HG02970 (cell line): ENCODE measurements around the gene AGRN.
A peak's percentile ranks its signal among the peaks of the same experiment; 100 is the strongest.
"Not testable (repeated sequence)": the region's sequence is repeated elsewhere in the genome, so short reads cannot be mapped to it uniquely, and the experiment has no call there.

ENCODE experiments used
- ATAC-seq: cut with Tn5 transposase; IDR thresholded peaks from one replicate; pipeline ENCODE4 v1.9.1; 2021; ENCODE audit warnings: mild to moderate bottlenecking, moderate library complexity, moderate number of reproducible peaks; ENCODE audit not compliant: unreplicated experiment, low FRiP score

The AGRN gene

DNA sequence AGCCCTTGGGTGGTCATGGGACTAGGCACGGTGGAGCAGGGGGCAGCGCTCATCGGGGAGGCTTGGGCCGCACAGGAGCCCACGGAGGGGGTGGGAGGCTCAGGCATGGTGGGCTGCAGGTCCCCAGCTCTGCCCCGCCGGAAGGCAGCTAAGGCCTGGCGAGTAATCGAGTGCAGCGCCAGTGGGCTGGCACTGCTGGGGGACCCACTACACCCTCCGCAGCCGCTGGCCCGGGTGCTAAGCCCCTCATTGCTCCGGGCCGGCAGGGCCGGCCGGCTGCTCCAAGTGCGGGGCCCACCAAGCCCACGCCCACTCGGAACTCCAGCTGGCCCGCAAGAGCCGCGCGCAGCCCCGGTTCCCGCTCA is 1.6 kb upstream of the AGRN start:
- not testable (repeated sequence) for ATAC-seq

GRCh38 chr1:1019122-1019999 is 559 bp upstream of the AGRN start:
- ATAC-seq: peak; percentile 72

DNA sequence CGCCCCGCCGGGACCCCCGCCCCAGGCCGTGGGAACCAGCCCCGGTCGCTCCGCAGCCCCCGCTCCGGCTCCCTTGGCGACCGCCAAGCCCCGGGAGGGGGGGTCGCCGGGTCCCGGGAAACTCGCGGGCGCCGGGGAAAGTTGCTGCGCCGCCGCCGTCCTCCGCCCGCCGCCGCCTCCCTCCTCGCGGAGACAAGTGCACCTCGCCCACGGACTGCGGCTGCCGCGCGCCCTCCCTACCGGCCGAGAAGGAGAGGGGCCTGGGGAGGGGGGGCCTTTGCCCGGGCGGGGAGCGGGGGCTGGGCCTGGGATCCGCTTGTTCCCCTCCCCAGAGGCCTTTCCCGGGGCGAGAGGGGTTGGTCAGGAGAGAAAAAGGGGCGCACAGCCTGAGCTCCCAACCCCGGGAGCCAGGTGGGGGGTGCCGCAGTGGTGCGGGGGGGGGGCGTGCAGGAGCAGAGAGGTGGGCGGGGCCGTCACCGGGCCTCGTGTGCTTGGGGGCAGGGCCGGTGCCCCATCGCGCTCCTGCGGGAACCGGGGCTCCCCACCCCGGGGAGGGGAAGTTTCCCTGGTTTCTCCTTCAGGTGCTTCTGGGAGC is 592 bp downstream of the AGRN start:
- ATAC-seq: peak; percentile 1

GRCh38 chr1:1021010-1021919 is 1.3 kb downstream of the AGRN start:
- ATAC-seq: no peak

DNA sequence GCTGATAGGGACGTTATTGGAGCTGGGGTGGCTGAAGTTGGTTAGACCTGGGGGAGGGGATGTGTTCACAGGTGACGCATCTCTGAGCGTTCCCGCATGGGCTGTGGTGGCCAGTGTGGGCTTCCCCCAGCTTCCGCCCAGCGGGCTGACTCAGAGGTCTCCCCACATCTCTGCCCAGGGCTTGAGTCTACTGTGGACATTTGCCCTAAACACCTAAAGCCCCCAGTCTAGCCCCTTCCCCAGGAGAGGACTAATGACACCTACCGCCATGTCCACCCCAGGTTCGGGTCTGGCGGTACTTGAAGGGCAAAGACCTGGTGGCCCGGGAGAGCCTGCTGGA is 2.0 kb downstream of the AGRN start:
- no peak for ATAC-seq

- no peak for ATAC-seq
These were observed 2.5 kb downstream of the AGRN start for GRCh38 chr1:1022302-1023009.

DNA sequence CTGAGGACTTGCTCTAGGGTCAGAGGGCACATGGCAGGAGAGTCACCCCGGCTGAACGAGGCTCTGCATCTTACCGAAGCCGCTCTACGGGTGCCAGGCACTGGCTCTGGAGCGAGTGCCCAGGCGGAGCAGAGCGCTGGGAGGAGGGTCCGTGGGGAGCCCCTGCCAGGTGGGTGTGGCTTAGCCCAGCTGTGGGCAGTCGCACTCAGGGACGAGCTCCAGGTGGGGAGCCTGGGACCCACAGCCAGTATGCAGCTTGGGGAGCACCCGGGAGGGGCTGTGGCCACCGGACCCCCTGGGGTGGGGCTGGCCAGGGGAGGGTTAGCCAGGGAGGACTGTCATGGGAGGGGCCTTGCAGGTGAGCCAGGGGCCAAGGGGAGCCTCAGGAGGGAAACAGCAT is 3.8 kb downstream of the AGRN start:
- ATAC-seq: no peak

- no peak for ATAC-seq
These were observed 4.3 kb downstream of the AGRN start for GRCh38 chr1:1024149-1024770.

DNA sequence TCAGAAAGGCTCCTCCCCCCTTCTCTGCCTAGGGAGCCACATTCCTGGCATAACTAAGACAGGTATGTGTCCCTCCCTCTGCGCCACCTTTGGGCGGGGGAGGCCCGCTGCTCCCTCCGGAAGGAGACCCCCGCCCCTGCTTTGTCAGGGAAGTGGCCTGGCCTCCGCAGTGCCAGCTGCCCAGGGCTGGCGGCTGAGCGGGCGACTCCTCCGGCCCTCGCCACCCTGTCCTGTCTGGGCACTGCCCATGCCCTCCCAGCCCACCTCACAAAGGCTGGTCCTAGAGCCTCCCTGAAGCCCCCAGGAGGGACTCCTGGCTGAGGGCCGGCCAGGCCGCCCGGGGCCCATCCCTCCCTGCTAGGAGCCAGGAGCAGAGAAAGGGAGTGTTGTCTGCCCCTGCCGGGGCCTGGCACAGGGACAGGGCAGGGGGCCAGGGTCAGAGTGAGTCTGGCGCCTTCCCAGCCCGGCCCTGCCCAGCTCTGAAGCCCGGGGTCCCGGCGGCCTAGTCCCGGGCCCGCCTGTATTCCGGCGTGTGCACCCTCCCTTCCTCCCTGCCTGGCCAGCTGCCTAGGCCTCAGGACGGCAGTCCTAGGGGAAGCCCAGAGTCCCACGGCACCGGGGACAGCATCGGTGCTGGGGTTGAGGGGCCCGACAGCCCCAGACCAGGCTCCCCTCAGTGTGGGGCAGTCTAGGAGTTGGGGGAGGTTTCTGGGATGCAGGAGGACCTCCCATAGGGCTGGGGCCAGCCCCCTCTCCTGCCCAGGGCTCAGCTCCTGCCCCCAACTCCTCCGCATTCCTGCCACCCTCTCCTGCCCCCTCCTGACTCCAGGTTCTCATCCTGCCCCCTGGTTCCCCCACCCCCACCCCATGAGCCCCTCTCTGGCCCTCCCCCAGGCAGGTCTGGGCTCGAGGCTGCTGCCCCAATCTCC is 5.1 kb downstream of the AGRN start:
- no peak for ATAC-seq

- no peak for ATAC-seq
These were observed 5.8 kb downstream of the AGRN start for GRCh38 chr1:1025730-1026129.

DNA sequence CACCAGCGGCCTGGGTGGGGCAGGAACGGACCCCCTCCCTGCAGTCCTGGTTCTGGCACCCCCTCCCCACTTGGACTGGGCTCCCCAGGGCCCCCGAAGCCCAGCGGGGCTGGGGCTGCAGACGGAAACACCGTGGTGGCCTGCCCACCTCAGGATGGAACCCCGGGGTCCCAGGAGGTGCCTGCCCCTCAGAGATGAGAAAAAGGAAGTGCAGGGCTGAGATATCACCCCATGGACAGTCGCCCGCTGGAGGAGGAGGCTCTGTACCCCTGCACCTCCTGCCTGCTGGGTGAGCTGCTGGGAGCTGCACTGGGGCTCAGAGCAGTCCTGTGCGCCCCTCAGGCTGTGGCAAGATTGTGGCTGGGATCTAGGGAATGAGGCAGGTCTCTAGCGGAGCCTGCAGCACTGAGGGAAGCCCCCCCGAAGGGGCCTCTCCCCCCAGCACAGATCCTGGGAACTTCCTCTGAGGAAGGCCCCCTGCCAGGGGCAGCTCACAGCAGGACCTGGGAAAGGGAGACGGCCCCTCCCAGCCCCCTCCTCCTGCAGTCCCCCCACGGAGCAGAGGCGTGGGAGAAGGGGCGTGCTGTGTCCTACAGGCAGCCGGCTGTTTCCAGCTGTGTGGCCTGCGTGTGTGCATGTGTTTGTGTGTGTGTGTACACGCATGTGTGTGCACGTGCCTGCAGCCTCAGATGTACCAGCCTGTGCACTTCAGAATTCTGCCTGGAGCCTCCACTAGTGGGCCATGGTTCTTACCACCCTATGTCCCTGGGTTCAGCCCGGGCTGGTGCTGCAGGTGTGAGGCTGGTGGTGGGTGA is 6.9 kb downstream of the AGRN start:
- ATAC-seq: no peak

DNA sequence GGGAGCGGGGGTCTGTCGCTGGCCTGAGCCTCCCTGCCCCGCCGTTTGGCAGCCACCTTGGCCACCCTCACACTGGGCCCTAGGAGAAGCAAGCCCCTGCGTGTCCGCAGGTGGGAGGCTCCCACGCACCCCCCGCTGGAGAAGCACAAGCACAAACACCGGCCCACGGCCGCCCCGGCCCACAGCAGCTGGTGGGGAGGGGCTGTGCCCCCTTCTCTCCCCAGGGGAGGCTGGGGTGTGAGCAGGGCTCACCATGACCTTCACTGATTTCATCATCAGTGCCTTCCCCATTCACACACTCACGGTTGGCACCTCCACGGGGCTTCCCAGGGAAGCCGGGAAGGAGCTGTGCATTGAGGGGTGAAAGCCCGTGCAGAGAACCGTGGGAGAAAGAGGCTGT is 7.9 kb downstream of the AGRN start:
- no peak for ATAC-seq

DNA sequence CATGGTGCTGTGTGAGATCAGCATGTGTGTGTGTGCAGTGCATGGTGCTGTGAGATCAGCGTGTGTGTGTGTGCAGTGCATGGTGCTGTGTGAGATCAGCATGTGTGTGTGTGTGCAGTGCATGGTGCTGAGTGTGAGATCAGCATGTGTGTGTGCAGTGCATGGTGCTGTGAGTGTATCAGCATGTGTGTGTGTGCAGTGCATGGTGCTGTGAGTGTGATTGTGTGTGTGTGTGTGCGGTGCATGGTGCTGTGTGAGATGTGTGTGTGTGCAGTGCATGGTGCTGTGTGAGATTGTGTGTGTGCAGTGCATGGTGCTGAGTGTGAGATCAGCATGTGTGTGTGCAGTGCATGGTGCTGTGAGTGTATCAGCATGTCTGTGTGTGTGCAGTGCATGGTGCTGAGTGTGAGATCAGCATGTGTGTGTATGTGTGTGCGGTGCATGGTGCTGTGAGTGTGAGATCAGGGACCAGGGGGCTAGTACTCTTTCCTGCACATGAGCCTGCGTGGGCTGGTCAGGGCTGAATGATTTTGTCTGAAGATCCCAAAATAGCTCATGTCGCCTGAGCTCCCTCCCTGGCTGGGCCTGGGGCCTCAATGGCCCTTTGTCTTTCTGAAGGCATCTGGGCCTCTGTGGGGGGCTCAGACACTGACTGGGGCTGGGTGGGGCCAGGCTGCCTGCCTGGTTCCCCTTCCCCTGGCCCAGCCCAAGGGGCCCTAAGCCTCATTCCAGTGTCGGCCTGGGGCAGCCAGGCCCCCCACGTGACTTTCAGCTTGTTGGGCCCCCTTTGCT is 11.1 kb downstream of the AGRN start:
- not testable (repeated sequence) for ATAC-seq

- ATAC-seq: no peak
These were observed 11.8 kb downstream of the AGRN start for GRCh38 chr1:1031659-1032235.

- ATAC-seq: no peak
These were observed 12.5 kb downstream of the AGRN start for GRCh38 chr1:1032424-1032823.

GRCh38 chr1:1033009-1033587 is 13.2 kb downstream of the AGRN start:
- peak; percentile 94 for ATAC-seq
